Right lobe of liver (tissue), 4 donors: Measurements from ENCODE around the gene C1orf50.

Experiments
- POLR2A ChIP-seq: fragments of 450-650 bp; IDR thresholded peaks from one replicate; pipeline ENCODE4 v1.6.1; 2017; ENCODE audit warnings: antibody characterized with exemption, mild to moderate bottlenecking
- TF ChIP-seq, protein P1 (sequence below), 4 donors: fragments of 200-600 bp in 3 of 4; fragments of 450-650 bp in 1 of 4; IDR thresholded peaks; one replicate each; pipeline versions ENCODE4 v1.5.1 to v1.8.0; 2016 to 2022; ENCODE audit warnings: antibody characterized with exemption in 4 of 4, mild to moderate bottlenecking in 2 of 4
- donor health status: DM: no; HTN: no; CAD: no.
- donor health status: DM: no; HTN: no; CAD: no.
- donor health status: DM: no; HTN: yes; CAD: no.

DNA sequence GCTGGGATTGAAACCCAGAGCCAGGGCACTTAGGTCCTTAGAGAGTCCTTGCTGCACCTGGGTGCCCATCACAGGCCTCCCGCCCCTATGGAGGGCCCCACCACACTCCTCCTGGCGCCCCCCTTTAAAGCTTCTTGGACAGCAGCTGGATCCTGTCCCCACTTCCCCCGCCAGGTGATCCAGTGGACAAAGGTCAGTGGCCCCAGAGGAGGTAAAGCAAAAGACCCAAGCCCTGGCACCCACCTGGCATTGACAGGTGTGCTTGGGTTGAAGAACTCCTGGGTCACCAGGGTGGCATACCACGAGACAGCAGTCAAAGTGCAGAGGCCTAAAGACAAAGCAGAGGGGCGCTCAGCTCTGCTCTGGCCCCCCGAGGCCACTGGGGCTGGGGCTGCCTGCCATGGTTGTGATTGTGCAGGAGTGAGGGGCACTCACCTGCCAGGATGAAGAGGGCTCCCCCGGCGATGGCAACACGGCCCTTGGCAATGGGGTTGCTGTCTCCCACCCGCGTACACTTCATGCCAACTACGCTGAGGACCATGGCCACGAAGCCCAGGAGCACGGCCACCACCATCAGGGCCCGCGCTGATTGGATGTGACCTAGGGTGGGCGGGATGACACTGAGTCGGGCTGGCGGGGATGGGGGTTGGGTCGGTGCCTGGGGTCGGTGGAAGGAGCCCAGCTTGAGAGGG is 28.9 kb upstream of the C1orf50 start:
- TF ChIP-seq, protein P1, sequence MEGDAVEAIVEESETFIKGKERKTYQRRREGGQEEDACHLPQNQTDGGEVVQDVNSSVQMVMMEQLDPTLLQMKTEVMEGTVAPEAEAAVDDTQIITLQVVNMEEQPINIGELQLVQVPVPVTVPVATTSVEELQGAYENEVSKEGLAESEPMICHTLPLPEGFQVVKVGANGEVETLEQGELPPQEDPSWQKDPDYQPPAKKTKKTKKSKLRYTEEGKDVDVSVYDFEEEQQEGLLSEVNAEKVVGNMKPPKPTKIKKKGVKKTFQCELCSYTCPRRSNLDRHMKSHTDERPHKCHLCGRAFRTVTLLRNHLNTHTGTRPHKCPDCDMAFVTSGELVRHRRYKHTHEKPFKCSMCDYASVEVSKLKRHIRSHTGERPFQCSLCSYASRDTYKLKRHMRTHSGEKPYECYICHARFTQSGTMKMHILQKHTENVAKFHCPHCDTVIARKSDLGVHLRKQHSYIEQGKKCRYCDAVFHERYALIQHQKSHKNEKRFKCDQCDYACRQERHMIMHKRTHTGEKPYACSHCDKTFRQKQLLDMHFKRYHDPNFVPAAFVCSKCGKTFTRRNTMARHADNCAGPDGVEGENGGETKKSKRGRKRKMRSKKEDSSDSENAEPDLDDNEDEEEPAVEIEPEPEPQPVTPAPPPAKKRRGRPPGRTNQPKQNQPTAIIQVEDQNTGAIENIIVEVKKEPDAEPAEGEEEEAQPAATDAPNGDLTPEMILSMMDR (IDR thresholded peaks at IDR 0.05) = no peak
- TF ChIP-seq POLR2A = no peak
